HG03159 (cell line): ENCODE measurements around the gene SALL3.

Experiments
- ATAC-seq: cut with Tn5 transposase; IDR thresholded peaks from one replicate; pipeline ENCODE4 v1.9.1; 2021; ENCODE audit warnings: mild to moderate bottlenecking, moderate library complexity; ENCODE audit not compliant: unreplicated experiment

SALL3 gene

GRCh38 chr18:79000997-79001396 is 21.4 kb downstream of the SALL3 start:
- no peak for ATAC-seq

DNA sequence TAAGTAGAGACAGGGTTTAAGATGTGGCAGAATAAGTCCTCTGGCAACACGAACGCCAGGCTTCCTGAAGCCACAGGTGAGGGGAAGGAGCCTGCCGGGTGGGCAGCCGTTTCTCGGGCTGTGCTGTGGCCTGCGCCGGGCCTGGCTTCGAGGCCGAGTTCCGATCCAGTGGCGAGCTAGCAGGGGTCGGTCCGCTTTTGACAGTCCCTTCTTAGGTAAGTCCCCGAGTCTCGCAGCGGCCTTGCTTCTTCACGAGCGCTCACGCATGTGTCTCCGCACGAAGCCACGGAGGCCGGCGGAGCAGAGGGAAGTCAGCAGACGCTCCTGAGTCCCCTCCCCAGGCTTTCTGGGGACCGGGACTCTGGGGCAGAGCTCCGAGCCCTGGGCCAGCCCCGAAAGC is 26.0 kb downstream of the SALL3 start:
- ATAC-seq: no peak

- ATAC-seq: no peak
Observed at GRCh38 chr18:79006106-79006795, 26.6 kb downstream of the SALL3 start.

DNA sequence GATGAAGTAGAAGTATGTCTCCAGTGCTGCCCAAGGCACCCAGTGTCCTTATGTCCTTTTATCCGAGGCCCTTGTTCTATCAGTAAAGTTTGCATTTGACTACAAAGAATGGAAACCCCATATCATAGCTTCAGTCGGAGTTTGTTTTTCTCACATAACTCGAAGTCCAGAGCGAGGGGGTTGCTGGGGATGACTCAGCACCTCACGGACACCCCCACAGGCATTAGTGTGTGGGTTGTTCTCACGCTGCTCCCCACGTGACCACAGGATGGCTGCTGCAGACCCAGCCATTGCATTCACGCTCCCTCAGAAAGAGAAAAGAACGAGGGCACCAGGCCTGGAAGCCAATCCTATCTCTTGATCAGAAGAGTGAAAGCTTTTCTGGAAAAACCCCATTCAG is 27.8 kb downstream of the SALL3 start:
- no peak for ATAC-seq

GRCh38 chr18:79008356-79008940 is 28.8 kb downstream of the SALL3 start:
- ATAC-seq: no peak

DNA sequence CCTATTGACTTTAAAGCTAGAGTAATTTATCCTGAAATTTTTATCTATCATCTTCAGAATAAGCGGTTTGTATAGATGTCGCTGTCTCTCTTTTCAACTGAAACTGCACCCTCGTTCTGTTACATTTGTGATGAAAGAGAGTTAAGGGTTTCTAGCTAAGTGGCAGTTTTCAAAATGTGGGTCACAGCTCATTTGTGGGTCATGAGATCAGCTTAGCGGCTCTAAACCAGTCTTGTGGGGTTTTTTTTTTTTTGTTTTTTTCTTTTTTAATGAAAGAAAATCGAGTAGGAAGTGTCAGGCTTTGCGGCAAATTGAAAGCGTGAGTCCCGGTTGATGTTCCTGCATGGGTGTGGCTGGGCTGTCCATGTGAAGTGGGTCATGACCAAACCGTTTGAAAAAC is 31.2 kb downstream of the SALL3 start:
- no peak for ATAC-seq

GRCh38 chr18:79011300-79011870 is 31.8 kb downstream of the SALL3 start:
- no peak for ATAC-seq

GRCh38 chr18:79013869-79014268 is 34.3 kb downstream of the SALL3 start:
- ATAC-seq: no peak

GRCh38 chr18:79018911-79019310 is 39.3 kb downstream of the SALL3 start:
- ATAC-seq: no peak

DNA sequence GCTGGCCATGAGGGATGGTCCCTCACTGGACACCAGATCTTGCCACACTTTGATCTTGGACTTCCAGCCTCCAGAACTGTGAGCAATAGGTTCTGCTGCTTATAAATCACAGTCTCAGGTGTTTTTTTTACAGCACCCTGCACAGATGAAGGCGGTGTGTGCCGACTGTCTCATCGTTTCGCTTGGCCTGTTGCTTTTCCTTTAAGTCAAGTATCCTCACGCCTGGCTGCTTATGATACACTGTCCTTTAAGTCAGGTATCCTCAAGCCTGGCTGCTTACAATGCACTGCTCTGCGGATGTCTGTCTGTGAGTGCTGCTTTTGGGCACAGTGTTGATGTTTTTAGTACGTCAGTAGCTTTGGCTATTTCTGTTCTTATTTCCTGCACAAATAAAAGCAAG is 40.3 kb downstream of the SALL3 start:
- ATAC-seq: no peak

GRCh38 chr18:79022603-79023002 is 43.0 kb downstream of the SALL3 start:
- no peak for ATAC-seq

DNA sequence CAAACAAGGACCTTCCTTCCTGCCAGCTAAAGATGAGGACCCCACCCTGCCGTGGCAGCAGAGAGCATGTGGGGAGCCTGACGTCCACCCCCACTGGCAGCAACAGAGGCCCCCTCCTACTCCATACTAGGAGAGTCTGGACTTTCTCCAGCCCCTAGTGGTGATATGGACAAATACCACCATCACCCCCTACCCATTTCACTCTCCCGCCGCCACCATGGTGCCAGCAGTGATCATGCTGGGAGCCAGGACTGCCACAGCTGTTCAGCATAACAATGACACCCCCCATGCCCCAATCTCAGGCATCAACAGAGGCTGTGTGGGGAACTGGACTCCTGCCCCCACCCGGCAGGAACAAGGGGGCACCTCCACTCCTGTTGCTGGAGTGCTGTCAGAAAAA is 46.9 kb downstream of the SALL3 start:
- ATAC-seq: no peak

DNA sequence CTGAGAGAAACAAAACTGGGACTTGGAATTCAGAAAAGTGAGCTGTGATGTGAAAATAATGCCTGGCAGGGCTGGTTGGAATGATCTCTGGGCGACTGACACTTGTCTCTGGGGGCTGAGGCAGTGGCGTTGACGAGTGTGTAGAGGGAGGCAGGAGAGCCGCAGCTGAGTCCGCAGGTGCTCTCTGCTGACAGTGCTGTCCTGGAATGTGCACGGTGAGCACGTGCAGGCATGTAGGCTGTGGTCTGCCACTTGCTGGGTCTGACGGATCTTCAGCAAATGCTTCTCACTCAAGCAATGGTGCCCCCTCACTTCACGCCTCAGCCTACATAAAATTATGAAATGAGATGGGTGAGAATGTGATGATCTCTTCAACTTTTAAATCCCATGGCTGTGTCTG is 51.1 kb downstream of the SALL3 start:
- ATAC-seq: no peak

DNA sequence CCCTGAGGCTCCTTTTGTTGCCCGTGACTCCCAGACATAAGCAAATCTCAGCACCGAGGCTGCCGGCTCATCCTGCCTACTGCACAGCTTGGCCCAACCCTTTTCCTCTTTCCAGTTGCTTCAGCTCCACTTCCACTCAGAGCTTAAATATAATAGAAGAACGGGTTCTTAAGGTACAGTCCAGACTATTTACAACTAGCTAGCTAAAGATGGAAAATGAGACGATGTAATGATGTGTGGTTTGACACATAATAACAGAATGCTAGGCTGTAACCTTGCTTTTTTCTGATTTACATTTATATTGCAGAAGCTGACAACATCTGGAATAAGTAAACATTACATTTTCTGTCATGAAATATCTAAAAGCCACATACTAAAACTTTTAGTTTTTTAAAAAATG is 62.7 kb downstream of the SALL3 start:
- ATAC-seq: no peak

DNA sequence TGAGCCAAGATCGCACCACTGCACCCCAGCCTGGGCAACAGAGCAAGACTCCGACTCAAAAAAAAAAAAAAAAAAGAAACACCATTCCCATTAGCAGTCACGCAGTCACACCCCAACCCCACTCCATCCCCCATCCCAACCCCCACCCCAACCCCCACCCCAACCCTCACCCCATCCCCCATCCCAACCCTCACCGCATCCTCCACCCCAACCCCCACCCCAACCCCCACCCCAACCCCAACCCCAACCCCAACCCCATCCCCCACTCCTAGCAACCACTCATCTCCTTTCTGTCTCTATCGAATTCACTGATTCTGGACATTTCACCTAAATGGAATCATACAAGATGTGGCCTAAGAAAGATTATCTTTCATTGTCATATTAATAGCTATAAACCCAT is 63.7 kb downstream of the SALL3 start:
- ATAC-seq: no peak

DNA sequence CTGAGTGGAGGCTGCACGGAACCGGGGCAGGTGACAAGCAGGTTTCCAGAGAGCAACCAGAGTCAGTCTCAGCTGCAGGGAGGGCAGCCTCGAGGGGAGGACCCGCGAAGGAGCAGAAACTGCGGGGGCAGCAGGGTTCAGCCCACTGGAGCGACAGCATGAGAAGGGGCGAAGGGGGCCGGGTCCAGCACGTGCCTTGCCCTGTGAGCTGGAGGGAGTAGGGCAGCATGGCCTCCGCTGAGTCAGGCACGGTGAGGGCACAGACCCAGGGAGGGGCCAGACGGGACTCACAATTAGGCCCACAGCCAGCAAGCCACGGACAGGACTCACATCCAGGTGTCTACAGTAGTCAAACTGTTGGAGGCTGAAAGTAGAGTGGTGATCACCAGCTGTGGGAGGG is 66.9 kb downstream of the SALL3 start:
- no peak for ATAC-seq

DNA sequence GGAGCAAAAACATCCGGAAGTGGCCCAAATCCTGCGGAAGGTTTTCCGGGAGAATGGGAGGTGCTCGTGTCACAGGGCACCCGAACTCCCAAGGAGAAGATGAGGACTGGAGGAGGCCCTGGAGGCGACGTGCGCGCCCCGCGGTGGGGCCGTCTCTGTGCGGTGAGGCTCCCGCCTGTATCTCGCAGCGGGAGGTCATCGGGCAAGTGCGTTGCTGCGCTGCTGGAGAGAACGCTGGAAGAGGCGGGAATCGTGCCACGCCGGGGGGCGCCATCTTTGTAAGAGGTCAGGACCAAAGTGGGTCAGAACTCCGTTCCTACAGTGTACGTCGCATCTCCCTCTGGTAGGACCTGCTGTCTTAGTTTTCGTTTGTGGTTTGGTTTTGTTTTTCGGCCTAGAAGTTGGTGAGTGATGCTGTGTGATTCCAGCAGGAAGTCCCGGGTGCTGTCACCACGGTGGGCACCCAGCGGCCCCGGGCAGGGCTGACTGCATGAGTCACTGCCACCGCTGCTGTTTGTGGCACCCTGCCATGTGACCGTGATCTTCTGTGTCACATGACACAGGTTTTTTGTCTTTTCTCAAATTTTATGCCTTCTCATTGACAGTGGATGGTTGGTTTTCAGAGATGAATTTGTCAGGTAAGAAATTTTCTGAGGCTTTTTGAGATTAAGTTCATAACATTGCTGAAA is 68.1 kb downstream of the SALL3 start:
- no peak for ATAC-seq

DNA sequence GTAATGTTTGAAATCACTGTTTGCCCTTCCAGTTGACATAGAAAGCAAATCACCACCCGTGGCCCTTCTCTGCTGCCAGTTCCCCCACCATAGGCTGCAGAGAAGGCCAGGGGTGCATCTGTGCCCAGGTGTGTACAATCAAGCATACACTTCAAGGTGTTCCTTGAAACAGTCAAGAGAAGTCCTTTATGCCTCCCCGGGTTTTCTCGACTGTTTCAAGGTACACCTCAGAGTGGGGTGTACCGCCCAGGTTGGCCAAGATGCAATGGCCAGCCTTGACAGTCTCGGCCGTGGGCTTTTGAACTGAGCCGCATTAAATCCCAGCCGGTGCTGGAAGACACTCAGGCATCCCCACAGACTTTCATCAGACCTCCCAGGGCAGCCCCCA is 68.6 kb downstream of the SALL3 start:
- no peak for ATAC-seq

GRCh38 chr18:79049506-79049905 is 69.9 kb downstream of the SALL3 start:
- ATAC-seq: no peak
